LNCAP (cell line): ENCODE measurements around the gene LYPLA2.

ENCODE experiments used
- TF ChIP-seq, protein P1 (sequence below): fragments of 450-650 bp; IDR thresholded peaks from 2 replicates; pipeline ENCODE4 v1.5.1; 2017; ENCODE audit warnings: mild to moderate bottlenecking

The LYPLA2 gene

GRCh38 chr1:23824711-23825075 is 33.7 kb downstream of the LYPLA2 start:
- TF ChIP-seq, protein P1, sequence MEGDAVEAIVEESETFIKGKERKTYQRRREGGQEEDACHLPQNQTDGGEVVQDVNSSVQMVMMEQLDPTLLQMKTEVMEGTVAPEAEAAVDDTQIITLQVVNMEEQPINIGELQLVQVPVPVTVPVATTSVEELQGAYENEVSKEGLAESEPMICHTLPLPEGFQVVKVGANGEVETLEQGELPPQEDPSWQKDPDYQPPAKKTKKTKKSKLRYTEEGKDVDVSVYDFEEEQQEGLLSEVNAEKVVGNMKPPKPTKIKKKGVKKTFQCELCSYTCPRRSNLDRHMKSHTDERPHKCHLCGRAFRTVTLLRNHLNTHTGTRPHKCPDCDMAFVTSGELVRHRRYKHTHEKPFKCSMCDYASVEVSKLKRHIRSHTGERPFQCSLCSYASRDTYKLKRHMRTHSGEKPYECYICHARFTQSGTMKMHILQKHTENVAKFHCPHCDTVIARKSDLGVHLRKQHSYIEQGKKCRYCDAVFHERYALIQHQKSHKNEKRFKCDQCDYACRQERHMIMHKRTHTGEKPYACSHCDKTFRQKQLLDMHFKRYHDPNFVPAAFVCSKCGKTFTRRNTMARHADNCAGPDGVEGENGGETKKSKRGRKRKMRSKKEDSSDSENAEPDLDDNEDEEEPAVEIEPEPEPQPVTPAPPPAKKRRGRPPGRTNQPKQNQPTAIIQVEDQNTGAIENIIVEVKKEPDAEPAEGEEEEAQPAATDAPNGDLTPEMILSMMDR = no peak

GRCh38 chr1:23825076-23825761 is 34.3 kb downstream of the LYPLA2 start, which contains the start of gene HMGCL:
Gene HMGCL (minus strand): TSS chr1:23825429. CDS start chr1:23825415, 14 bp downstream.
- TF ChIP-seq, protein P1 = no peak

- TF ChIP-seq, protein P1 = no peak
These were observed 35.0 kb downstream of the LYPLA2 start for GRCh38 chr1:23825762-23826522.

DNA sequence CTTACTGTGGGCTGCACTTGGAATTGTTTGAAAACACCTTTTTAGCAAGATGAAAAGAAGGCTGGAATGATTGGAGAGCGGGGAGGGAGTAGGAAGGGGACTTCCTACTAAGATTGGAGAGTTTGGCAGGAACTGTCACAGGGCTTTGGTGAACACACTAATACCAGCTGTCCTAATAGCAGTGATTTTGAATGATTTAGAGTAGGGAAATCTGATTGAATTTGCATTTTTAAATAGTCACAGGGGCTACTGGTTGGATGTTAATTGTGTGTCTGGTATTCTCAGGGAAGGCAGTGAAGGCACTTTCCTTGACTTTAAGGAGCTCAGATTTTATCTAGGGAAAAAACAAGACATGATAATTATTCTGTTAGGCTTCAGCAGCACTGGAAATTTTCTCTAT is 36.8 kb downstream of the LYPLA2 start:
- TF ChIP-seq, protein P1 = no peak

GRCh38 chr1:23836037-23836436 is 45.1 kb downstream of the LYPLA2 start:
- TF ChIP-seq, protein P1 = no peak

- TF ChIP-seq, protein P1 = no peak
These were observed 47.0 kb downstream of the LYPLA2 start for GRCh38 chr1:23837908-23838307.

DNA sequence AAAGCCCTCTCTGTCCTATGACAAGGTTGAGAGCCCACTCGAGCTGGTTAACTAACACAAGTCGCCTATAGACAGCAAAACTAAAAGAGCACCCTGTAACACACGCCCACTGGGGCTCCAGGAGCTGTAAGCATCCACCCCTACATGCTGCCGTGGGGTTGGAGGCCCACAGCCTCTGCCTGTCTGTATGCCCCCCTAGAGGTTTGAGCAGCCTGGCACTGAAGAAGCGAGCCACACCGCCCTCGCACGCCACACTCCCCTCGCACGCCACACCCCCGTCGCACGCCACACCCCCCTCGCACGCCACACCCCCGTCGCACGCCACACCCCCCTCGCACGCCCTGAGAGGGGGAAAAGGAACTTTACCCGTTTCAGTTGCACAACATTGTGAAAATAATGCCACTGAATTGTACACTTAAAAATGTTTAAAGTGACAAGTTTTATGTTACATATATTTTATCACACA is 47.5 kb downstream of the LYPLA2 start:
- TF ChIP-seq, protein P1 = no peak
